ENCODE measurements around the gene SGK1.
"Not testable (repeated sequence)": the region's sequence is repeated elsewhere in the genome, so short reads cannot be mapped to it uniquely, and the experiment has no call there.

The SGK1 gene

GRCh38 chr6:134204031-134204430 lies 113.9 kb downstream of the SGK1 start:
- no peak for DNase-seq (ENCODE audit: low read depth, low spot score)
- in situ Hi-C loops (cut with HindIII; ENCODE audit: low sequenced_read_pairs), result no loop called here
- H3K4me3 ChIP-seq (ENCODE audit: low read depth, low read length), result no peak overlapping the region
- TF ChIP-seq CTCF (IDR thresholded peaks at IDR 0.05; ENCODE audit: low read depth, low read length), result no peak

GRCh38 chr6:134201716-134202115 lies 116.2 kb downstream of the SGK1 start:
- TF ChIP-seq CTCF (IDR thresholded peaks at IDR 0.05; ENCODE audit: low read depth, low read length), result no peak
- in situ Hi-C loops (cut with HindIII; ENCODE audit: low sequenced_read_pairs), result no loop called here
- no peak overlapping the region for H3K4me3 ChIP-seq (ENCODE audit: low read depth, low read length)

GRCh38 chr6:134199848-134200606 lies 117.9 kb downstream of the SGK1 start:
- DNase-seq (ENCODE audit: low read depth, low spot score), result no peak
- in situ Hi-C loops (cut with HindIII; ENCODE audit: low sequenced_read_pairs), result no loop called here
- no peak overlapping the region for H3K4me3 ChIP-seq (ENCODE audit: low read depth, low read length)
- no peak for TF ChIP-seq CTCF (IDR thresholded peaks at IDR 0.05; ENCODE audit: low read depth, low read length)

More at GRCh38 chr6:134201716-134202115, 116.2 kb downstream of the SGK1 start:
- no peak for DNase-seq (ENCODE audit: low read depth, low spot score)

- DNase-seq (ENCODE audit: low read depth, low spot score), result no peak
- no peak for TF ChIP-seq CTCF (IDR thresholded peaks at IDR 0.05; ENCODE audit: low read depth, low read length)
- in situ Hi-C loops (cut with HindIII; ENCODE audit: low sequenced_read_pairs), result no loop called here
- H3K4me3 ChIP-seq (ENCODE audit: low read depth, low read length), result no peak overlapping the region
Observed at GRCh38 chr6:134198093-134198492, 119.8 kb downstream of the SGK1 start.

- H3K4me3 ChIP-seq (ENCODE audit: low read depth, low read length); DNase-seq (ENCODE audit: low read depth, low spot score); in situ Hi-C loops (cut with HindIII; ENCODE audit: low sequenced_read_pairs): not testable (repeated sequence)
Observed at GRCh38 chr6:134197685-134198084, 120.2 kb downstream of the SGK1 start.

- no peak for TF ChIP-seq CTCF (IDR thresholded peaks at IDR 0.05; ENCODE audit: low read depth, low read length)
Observed at GRCh38 chr6:134196568-134197193, 121.2 kb downstream of the SGK1 start.

GRCh38 chr6:134195985-134196384 lies 121.9 kb downstream of the SGK1 start:
- in situ Hi-C loops (cut with HindIII; ENCODE audit: low sequenced_read_pairs), result no loop called here
- no peak for TF ChIP-seq CTCF (IDR thresholded peaks at IDR 0.05; ENCODE audit: low read depth, low read length)
- H3K4me3 ChIP-seq (ENCODE audit: low read depth, low read length), result no peak overlapping the region
- no peak for DNase-seq (ENCODE audit: low read depth, low spot score)

More at GRCh38 chr6:134196568-134197193, 121.2 kb downstream of the SGK1 start:
- in situ Hi-C loops (cut with HindIII; ENCODE audit: low sequenced_read_pairs), result no loop called here
- no peak overlapping the region for H3K4me3 ChIP-seq (ENCODE audit: low read depth, low read length)
- DNase-seq (ENCODE audit: low read depth, low spot score), result no peak
